ENCODE data around the gene PBX2.
A peak's percentile ranks its signal among the peaks of the same experiment; 100 is the strongest.
"Not testable (repeated sequence)": the region's sequence is repeated elsewhere in the genome, so short reads cannot be mapped to it uniquely, and the experiment has no call there.

The PBX2 gene, protein sequence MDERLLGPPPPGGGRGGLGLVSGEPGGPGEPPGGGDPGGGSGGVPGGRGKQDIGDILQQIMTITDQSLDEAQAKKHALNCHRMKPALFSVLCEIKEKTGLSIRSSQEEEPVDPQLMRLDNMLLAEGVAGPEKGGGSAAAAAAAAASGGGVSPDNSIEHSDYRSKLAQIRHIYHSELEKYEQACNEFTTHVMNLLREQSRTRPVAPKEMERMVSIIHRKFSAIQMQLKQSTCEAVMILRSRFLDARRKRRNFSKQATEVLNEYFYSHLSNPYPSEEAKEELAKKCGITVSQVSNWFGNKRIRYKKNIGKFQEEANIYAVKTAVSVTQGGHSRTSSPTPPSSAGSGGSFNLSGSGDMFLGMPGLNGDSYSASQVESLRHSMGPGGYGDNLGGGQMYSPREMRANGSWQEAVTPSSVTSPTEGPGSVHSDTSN

DNA sequence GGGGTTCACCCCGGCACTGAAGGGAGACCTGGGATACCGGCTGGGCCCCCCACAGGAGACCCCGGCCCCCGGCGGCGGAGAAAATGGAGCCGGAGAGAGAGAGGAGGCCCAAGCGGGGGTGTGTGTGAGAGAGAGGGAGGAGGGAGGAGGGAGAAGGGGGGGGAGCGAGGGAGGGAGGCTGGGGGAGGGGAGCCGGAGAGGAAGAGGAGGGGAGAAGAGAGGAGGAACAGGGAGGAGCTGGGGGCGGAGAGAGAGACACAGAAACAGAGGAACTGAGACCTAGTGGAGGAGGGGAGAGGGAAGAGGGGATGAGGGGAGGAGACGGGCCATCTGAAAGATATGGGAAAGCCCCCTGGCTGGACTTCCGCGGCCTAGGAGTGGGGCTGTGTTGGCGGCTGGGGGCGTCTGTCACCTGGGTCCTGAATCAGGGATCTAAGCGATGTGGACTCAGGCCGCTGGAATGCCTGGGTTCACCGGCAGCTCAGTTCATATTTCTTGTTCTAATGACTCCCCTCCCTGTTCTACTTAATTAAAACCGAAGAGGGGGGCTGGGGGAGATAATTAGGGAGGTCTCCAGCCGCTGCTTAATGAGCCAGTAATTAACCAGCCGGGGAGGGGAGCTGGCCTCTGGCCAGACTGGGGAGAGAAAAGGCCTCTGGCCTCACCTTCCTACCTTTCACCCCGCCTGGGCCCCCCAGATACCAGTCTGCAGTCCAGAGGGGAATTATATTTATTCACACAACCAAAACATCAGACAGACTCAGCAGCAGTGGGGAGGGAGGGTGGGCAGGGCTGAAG is at the start of gene PBX2:
Gene PBX2, minus strand, starts transcription at position 149 of the 798 bp plus-strand sequence. CDS start 287 bp downstream, outside the sequence.
- DNase-seq, result peak; percentile 88

DNA sequence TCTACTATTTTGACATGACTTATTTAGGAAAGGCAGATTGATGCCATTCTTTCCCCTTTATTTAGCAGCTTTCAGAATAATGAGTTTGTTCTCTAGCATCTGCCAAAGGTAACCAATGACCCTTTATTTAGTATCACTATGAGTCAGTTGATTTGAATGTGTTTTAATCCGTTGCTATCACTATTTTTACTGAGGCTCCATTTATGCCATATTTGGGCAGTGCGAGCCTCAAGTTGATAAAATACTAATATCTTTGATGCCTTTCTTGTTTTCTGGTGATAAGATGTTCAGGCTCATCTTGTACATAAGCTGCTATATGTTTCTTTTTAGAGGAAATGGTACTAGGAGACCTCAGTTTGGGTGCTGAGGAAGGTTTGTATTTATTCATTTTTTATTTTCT is 49.5 kb upstream of the PBX2 start:
- DNase-seq, result no peak

DNA sequence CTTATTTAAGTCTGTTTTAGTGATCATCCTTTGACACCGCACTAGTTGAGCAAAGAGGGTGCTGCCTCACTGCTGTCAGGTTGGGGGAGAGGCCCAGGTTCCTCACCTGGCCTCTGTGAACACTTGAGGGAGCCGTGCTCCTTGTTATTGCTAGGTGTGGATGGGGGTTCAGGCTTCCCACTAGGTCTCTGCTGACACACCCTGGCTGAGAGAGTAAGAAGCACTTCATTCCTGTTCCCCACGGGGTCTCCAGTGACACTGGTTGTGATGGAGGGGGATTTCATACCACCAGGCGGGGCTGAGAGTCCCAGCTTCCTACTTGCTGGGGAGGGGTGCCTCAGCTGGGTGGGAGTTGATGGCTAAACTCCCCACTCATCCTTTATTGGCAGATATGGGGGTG is 44.9 kb upstream of the PBX2 start:
- DNase-seq, result no peak

DNA sequence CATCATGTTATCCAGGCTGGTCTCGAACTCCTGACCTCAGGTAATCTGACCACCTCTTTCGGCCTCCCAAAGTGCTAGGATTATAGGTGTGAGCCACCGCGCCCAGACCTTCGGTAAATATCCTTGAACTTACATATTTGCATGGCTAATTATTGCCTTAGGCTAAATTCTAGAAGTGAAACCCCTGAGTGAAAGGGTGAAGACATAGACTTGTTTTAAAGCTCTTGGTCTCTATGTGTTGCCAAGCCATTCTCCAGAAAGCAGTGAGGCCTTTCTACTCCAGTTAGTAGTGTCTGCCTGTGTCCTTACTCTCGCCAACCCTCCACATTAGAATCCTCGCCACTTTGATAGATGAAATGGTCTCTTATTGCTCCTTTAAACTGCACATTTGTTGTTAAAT is 36.4 kb upstream of the PBX2 start:
- no peak for DNase-seq

DNA sequence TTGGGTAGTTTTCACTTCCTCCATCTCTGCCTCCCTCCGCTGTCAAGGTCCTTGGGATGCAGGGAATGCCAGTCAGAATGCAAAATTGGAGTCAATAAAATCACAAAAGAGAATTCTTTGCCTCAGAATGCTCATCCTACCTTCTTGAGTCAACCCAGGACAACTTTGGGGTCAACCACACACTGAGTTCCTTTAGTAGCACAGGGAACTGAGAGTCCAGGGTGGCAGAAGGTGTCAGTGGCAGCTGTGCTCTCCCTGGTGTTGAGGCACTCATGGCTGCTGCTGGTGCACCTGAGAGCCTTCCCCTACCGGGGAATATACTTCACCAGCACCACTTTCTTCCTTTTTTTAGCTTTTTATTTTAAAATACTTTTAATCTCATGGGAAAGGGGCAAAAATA is 34.7 kb upstream of the PBX2 start:
- no peak for DNase-seq

DNA sequence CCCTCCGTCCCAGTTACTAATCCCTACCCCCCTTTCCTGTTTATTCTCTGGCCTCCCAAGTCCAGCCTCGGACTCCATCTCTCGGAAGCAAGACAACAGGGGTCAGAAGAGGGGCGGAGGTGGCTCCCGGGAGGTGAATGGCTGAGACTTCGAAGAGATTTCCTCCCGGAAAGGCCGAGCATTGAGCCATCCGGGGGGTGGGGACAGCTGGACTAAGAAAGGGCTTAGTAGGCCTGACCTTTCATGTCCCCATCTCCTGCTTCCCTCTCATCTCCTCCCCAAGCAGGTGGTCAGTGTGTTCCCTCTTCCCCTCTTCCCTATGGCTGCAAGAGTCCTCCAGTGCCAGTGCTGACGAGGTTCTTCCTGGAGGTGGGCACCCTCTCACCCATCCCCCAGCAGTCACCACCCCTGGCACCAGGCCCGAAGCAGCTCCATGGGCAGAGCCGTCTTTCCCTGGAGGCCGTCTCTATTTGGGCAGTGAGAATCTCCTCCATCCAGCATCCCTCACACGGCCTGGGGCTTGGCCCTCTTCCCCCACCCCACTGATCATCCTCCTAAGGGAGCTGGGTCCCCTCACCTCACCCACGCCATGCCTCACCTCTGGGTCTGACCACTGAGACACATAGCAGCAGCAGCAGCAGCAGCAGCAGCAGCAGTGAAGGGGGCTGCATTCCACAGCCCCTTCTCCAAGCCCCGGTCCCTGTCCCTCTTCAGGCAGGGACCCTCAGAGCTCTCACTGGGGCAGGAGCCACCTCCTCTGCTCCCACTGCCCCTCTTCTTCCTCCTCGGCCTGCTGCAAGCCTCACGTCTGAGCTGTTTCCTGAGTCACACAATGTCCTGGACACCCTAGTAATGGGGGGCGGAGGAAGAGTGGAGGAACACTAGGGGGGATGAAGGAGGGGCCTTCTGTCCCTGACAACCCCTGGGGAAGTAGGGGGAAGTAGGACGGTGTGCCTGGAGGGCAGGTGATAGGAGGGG is 33.5 kb upstream of the PBX2 start, which contains the start of gene NOTCH4:
Gene NOTCH4, minus strand, starts transcription at position 810 of the 978 bp plus-strand sequence. Its CDS starts 139 bp downstream, at position 671.
- DNase-seq, result no peak

DNA sequence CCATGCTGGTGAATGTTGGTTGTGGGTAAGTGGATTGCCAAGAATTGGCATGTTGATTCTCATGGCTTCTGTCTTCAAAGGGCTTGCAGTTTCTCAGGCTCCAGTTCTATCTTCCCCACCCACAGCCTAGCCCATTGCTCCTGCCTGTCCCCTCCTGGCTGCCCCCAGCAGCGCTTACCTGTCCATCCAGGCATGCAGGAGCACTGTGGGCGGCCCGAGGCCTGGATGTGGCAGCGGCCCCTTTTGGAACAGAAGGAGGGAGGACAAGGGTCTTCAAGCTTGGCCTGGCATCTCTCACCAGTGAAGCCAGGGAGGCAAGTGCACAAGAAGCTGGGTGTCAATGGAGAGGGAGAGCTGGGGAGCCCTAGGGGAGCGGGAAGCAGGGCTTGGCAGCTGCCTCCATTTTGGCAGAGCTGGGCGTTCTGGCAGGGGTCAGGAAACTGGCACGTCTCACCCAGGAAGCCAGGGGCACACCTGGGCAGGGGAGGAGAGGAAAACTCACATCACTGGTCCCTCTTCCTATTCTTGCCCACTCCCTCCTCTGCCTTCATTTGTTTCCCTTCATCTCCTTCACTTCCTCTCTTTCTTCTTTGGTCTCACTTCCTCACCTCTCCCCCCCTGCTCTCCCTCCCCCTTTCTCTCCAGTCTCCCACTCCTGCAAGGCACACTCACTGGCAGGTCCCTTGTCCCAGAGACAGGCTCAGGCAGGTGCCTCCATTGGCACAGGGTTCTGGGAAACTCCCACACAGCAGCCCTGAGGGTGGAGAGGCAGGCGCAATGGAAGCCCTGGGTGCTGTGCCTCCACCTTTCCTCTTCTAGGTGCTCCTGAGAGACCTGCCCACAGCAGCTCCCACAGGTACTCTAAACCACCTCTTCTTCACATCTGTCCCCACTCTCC is 32.6 kb upstream of the PBX2 start:
- no peak for DNase-seq

DNA sequence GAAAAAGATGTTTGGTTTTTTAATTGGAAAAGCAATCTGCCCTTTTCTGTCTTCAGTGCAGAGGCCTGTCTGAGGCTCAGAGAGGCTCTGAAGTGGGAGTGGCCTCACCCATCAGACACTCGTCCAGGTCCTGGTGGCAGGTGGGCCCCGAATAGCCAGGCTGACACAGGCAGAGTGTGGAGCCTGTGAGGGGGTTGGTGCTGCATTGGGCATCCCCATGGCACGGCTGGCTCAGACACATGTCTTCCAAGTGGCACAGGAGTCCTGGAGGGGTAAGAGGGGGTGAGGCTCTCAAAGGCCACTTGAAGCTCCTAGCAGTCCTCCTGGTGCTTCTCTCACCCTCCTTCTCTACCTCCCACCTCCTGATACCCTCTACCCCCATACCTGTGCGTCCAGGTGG is 30.0 kb upstream of the PBX2 start:
- DNase-seq, result no peak

DNA sequence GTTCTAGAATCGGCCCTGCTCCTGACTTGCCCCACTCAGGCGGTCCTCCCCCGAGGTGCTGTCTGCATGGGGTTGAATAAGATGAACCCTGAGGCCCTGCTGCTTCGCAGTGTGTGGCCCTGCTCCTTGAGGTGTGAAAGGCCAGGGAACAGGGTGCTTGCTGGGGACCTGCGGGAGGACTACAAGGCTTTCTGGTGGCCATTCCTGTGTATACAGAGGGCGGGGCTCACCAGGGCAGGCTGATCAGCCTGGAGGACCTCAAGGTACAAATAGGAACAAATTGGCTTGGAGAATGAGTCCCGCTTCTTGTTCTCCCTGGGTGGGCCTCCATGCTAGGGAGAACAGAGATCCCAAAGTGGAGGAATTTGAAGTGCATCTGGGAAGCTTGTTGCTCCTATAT is 28.2 kb upstream of the PBX2 start:
- DNase-seq, result no peak

DNA sequence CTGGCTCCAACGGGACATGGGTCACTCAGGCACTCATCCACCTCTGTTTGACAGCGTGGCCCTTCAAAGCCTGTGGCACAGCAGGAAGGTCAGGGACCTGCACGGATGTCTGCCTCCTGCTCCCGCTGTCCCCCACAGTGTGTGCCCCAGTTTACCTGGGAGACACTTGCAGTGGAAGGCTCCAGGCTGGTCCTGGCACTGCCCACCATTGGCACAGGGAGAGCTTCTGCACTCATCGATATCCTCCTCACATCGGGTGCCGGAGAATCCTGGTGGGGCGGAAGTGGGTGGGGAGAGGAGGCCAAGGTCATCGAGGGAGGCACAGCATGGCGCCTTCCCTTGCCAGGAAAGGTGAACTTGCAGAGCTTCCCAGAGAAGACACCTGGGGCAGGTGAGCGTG is 27.0 kb upstream of the PBX2 start:
- DNase-seq, result no peak

DNA sequence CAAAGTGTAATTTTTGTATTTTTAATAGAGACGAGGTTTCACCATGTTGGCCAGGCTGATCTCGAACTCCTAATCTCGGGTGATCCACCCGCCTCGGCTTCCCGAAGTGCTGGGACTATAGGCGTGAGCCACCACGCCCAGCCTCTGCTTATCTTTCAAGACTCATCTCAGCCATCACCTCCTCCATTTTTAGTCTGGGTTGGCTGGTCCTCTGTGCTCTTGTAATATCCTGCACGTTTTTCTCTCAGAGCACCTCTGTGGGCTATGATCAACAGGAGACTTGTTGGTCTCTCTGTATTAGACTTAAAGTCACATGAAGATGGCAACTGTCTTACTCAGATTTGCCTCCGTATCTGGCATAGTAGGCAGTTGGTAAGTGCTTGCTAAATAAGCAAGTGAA is 26.3 kb upstream of the PBX2 start:
- no peak for DNase-seq

DNA sequence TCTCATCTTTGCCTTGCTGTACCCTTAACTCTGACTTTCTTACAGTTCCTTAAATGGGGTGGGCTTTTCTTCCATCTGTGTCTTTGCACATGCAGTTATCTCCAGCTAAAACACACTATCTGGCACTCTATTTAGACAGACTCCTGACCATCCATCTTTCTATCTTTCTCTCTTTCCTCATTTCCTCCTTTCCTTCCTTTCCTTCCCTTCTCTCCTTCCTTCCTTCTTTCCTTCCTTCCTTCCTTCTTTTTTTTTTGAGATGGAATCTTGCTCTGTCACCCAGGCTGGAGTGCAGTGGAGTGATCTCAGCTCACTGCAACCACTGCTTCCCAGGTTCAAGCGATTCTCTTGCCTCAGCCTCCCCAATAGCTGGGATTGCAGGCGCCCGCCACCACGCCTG is 25.6 kb upstream of the PBX2 start:
- DNase-seq, result no peak

DNA sequence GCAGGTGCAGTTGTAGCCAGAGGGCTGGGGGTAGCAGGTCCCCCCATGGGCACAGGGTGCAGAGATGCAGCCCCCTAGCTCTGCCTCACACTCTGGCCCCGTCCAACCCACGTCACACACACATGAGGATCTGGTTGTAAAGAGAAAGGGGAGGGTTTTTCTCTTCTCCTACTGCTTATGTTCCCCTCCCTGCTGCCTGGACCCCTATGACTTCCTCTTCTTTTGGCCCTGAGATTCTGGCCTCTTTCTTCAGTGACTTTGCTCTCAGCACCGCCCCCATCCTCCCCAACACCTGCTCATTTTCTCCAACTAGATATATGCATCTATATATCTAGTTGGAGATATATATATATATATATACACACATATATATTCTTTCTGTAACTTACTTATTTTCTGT is 24.1 kb upstream of the PBX2 start:
- DNase-seq, result no peak

DNA sequence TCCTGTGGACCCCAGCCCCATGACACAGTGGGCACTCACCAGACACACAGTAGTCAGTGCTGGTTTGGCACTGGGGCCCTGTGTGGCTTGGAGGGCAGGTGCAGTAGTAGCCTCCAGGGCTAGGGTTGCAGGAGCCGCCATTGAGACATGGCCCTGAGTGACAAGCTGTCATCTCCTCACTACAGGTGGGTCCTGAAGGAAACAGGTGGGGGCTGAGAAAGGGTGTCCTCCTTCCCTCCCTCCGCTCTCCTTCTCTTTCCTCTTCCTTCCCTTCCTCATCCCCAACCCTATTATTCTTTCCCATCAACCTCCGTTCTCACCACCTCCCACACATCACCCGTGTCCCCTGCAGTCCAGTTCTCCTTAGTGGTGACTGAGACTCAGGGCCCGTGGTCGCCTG is 23.6 kb upstream of the PBX2 start:
- DNase-seq, result no peak

DNA sequence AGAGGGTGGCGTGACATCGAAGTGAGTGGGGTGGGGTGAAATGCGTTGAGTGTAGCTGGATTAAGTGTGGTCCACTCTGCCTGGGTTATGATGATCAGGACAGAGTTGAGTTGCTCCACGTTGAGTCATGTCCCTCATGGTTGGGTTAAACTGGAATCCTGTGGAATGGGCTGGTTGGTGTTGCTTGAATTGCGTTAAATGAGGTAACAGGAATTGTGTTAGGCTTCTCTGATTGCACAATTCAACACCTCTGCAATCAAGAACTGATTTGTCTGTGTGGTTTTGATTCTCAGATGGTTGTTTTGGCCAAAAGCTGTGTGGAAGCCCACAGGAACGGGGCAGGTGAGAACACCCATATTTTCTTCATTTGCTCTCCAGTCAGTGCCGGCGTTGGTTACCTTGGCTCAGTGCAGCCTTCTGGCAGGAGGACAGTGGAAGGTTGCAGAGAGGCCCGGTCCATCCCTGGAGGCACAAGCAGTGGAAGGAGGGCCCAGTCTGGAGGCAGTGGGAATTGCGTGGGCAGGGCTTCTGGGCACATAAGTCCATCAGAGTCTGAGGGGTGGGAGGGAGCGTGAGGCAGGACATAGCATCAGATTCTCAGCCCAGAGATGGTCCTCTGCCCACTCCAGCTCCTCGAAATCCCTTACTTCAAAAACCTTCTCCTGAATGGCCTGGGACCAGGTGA is 22.2 kb upstream of the PBX2 start:
- DNase-seq, result no peak

DNA sequence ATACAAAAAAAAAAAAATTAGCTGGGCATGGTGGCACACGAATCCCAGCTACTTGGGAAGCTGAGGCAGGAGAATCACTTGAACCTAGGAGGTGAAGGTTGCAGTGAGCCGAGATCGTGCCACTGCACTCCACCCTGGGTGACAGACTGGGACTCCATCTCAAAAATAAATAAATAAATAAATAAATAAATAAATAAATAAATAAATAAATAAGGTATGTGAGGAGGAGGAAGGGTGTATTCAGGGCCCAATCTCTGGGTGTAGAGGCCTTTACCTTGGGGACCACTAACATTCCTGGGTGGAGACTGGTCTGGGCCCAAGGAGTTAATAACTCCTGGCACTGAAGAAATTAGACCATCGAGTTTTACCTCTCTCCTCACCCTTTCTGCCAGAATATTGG is 21.4 kb upstream of the PBX2 start:
- DNase-seq, result not testable (repeated sequence)

DNA sequence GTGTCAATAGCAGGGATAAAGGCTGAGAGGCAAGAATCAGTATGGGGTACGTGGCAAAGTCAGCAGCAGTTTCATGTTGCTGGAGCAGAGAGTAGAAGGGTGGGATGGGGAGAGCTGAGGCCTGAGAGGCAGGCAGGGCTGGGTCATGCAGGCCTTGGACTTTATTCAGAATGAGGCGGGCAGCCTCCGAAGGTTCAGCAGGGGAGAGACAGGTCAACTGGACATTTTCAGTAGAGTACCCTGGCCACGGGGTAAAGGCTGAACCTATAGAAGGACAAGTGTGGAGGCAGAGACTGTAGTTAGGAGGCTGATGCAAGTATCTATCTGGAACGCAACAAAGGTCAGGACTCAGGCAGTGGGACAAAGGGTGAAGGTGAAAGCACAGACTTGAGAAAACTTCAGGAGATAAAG is 20.2 kb upstream of the PBX2 start:
- DNase-seq, result no peak

DNA sequence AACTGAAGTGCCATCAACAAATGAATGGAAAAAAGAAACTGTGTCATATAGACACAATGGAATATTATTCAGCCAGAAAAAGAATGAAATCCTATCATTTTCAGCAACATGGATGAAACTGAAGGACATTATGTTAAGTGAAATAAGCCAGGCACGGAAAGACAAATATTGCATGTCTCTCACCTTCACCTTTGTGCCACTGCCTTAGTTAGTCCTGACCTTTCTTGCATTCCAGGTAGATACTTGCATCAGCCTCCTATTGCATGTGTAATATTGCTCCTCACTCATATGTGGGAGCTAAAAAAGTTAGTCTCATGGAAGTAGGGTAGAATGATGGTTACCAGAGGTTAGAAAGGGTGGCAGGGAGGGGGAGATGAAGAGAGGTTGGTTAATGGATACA is 19.0 kb upstream of the PBX2 start:
- no peak for DNase-seq

DNA sequence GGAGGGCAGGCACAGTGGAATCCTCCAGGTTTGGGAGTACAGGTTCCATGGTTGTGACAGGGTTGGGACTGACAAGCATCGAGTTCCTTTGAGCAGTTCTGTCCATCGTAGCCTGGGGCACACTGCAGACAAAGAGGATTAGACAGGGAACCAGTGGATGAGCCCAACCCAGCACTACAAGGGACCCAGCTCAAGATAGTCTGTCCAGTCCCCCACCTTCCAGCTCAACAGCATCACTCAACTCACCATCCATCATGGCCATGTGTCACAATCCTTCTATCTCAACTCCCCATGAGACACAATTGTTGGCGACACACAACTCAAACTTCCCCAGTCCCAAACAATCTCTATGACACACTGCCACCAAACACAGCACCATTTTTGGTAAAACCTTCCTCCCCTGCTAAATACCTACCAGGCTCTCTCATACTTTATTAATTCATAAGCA is 14.3 kb upstream of the PBX2 start:
- DNase-seq, result no peak

DNA sequence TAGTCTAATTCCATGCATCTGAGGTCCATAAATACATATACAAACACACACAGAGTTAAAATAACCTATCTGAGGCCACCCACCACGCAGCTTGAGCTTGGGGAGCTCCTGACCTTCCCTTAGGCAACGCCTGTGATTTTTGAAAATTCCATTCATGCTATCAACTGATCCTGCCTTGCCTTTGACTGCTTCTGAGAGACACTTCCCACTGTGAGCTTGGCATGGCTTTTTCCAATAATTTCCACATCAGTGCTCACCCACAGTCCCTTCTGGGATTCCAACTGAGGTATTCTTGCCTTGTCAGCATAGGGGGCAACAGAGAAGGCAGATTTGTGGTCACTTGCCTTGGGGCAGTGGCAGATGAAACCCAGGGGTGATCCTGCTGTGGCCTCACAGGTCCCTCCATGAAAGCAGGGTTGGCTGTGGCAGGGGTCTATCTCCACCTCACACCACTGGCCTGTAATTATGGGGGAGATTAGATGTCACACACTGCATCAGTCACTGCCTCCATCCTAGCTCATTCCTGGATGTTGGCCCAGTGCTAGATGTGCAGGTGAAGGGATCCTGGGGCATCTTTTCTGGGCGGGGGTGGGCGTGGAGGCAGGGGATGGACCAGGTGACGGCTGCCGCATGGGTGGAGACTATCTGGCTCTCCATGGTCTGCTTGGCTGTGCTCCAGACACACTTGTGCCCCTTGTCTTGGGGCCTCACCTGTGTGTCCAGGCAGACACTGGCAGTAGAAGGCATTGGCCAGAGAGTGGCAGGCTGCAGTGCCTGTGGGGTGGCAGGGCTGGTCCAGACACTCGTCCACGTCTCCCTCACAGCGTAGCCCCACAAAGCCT is 13.6 kb upstream of the PBX2 start:
- peak; percentile 32 for DNase-seq

Measured in DMS79 treated with DMSO at 0.1 percent for 48 hours (cell line).